Measurements from ENCODE around the gene MVK. TPM values are rescaled to one million over a fixed set of nuclear protein-coding genes. Genes with fewer than 3 reads are reported as not detected.

MVK gene
- polyA plus RNA-seq, 3 donors, result 1.1 to 3.8 (median 1.6) TPM

GRCh38 chr12:109551108-109551507 is 22.5 kb upstream of the MVK start:
- no peaks in the 10 kb centered on the region for H3K4me1 ChIP-seq (ENCODE audit: control insufficient read depth in 1 of 2, insufficient read depth in 2 of 2, low read length in 2 of 2)
- H3K9me3 Mint-ChIP-seq, result no peaks in the 10 kb centered on the region
- intact Hi-C loops (cut with micrococcal nuclease), result no loop called here
- no peak for DNase-seq
- H3K4me3 Mint-ChIP-seq, result no peak overlapping the region
- no peaks in the 10 kb centered on the region for H3K9me3 ChIP-seq (replicated peaks in 1 of 2; ENCODE audit: control insufficient read depth in 1 of 2, insufficient read depth in 1 of 2, low read length in 2 of 2)
- no peak overlapping the region for H2AFZ ChIP-seq (ENCODE audit: insufficient read depth, low read depth, low read length, poor library complexity, severe bottlenecking)
- H3K36me3 ChIP-seq (replicated peaks in 1 of 2; ENCODE audit: control insufficient read depth in 1 of 2, insufficient read depth in 2 of 2, low read length in 2 of 2), result no peaks in the 10 kb centered on the region
- H3K27ac Mint-ChIP-seq, result no peak overlapping the region
- no peak for TF ChIP-seq CTCF (IDR thresholded peaks at IDR 0.05)
- no peak overlapping the region for H3K4me3 ChIP-seq (replicated peaks in 1 of 3; ENCODE audit: low read depth in 2 of 3, low read length in 3 of 3)
- H3K36me3 Mint-ChIP-seq, result no peaks in the 10 kb centered on the region
- no peak overlapping the region for H3K4me2 ChIP-seq (replicated peaks; ENCODE audit: extremely low read depth, low read length, poor library complexity, severe bottlenecking)
- H3K27ac ChIP-seq (ENCODE audit: low read depth in 1 of 2, low read length in 2 of 2), result no peak overlapping the region
- H3K9ac ChIP-seq (ENCODE audit: insufficient read depth, low read length, poor library complexity, severe bottlenecking), result no peak overlapping the region
- H3K27me3 ChIP-seq (ENCODE audit: control insufficient read depth in 2 of 2, insufficient read depth in 2 of 2, low read length in 2 of 2), result peaks cover 0 to 6% of the 10 kb centered on the region in 2 donors
- H3K79me2 ChIP-seq (ENCODE audit: insufficient read depth, low read length), result no peaks in the 10 kb centered on the region
- H3K4me1 Mint-ChIP-seq, result no peaks in the 10 kb centered on the region
- WGBS (ENCODE audit: insufficient coverage), result 100% methylated on average over 1 of the region's 6 CpGs
- no peaks in the 10 kb centered on the region for H4K20me1 ChIP-seq (ENCODE audit: insufficient read depth, low read length)
- peaks cover 17 to 24% (median 18%) of the 10 kb centered on the region in 3 donors for H3K27me3 Mint-ChIP-seq (ENCODE audit: low read depth in 3 of 3)

GRCh38 chr12:109552971-109553370 is 20.6 kb upstream of the MVK start:
- no peaks in the 10 kb centered on the region for H3K4me1 Mint-ChIP-seq
- H4K20me1 ChIP-seq (ENCODE audit: insufficient read depth, low read length), result no peaks in the 10 kb centered on the region
- H3K79me2 ChIP-seq (ENCODE audit: insufficient read depth, low read length), result no peaks in the 10 kb centered on the region
- H3K36me3 ChIP-seq (replicated peaks in 1 of 2; ENCODE audit: control insufficient read depth in 1 of 2, insufficient read depth in 2 of 2, low read length in 2 of 2), result no peaks in the 10 kb centered on the region
- H3K9ac ChIP-seq (ENCODE audit: insufficient read depth, low read length, poor library complexity, severe bottlenecking), result no peak overlapping the region
- peaks cover 0 to 6% of the 10 kb centered on the region in 2 donors for H3K27me3 ChIP-seq (ENCODE audit: control insufficient read depth in 2 of 2, insufficient read depth in 2 of 2, low read length in 2 of 2)
- no peak overlapping the region for H3K4me3 ChIP-seq (replicated peaks in 1 of 3; ENCODE audit: low read depth in 2 of 3, low read length in 3 of 3)
- peaks cover 13 to 15% (median 15%) of the 10 kb centered on the region in 3 donors for H3K27me3 Mint-ChIP-seq (ENCODE audit: low read depth in 3 of 3)
- no peak overlapping the region for H2AFZ ChIP-seq (ENCODE audit: insufficient read depth, low read depth, low read length, poor library complexity, severe bottlenecking)
- DNase-seq, result no peak
- H3K4me1 ChIP-seq (ENCODE audit: control insufficient read depth in 1 of 2, insufficient read depth in 2 of 2, low read length in 2 of 2), result no peaks in the 10 kb centered on the region
- H3K27ac ChIP-seq (ENCODE audit: low read depth in 1 of 2, low read length in 2 of 2), result no peak overlapping the region
- TF ChIP-seq CTCF (IDR thresholded peaks at IDR 0.05), result no peak
- peak overlapping the region in 1 of 7 donors; percentile 12 for H3K27ac Mint-ChIP-seq
- intact Hi-C loops (cut with micrococcal nuclease), result no loop called here
- no peaks in the 10 kb centered on the region for H3K9me3 Mint-ChIP-seq
- WGBS (ENCODE audit: insufficient coverage), result 72% methylated on average over 3 of the region's 4 CpGs
- H3K4me3 Mint-ChIP-seq, result no peak overlapping the region
- no peaks in the 10 kb centered on the region for H3K9me3 ChIP-seq (replicated peaks in 1 of 2; ENCODE audit: control insufficient read depth in 1 of 2, insufficient read depth in 1 of 2, low read length in 2 of 2)
- H3K4me2 ChIP-seq (replicated peaks; ENCODE audit: extremely low read depth, low read length, poor library complexity, severe bottlenecking), result no peak overlapping the region
- peaks cover 0 to 4% of the 10 kb centered on the region in 2 donors for H3K36me3 Mint-ChIP-seq

All from CD14-positive monocyte (primary cell).